H9 (cell line): ENCODE data around the gene SLK. TPM values are rescaled to one million over a fixed set of nuclear protein-coding genes. Genes with fewer than 3 reads are reported as not detected.

Experiments used
- DNase-seq: peaks from one replicate; pipeline ENCODE4 v3.0.0-alpha.2; 2017
- H2AFZ ChIP-seq: one replicate; pipeline ENCODE4 v1.6.1; 2013; ENCODE audit warnings: mild to moderate bottlenecking, low read length, control low read depth, moderate library complexity
- H2AK5ac ChIP-seq: 2 replicates; pipeline ENCODE4 v1.6.1; 2013; ENCODE audit warnings: low read length, control low read depth, mixed read lengths; ENCODE audit not compliant: insufficient read length
- H2BK120ac ChIP-seq: one replicate; pipeline ENCODE4 v1.6.1; 2013; ENCODE audit warnings: low read depth, mild to moderate bottlenecking, low read length, control low read depth, inconsistent platforms; ENCODE audit not compliant: poor library complexity, severe bottlenecking
- H2BK12ac ChIP-seq: 2 replicates; pipeline ENCODE4 v1.6.1; 2013; ENCODE audit warnings: low read length, control low read depth, mixed read lengths, low read depth; ENCODE audit not compliant: insufficient read length
- H2BK15ac ChIP-seq: 2 replicates; pipeline ENCODE4 v1.6.1; 2013; ENCODE audit warnings: low read depth, low read length, control low read depth
- H2BK20ac ChIP-seq: one replicate; pipeline ENCODE4 v1.6.1; 2013; ENCODE audit warnings: low read depth, mild to moderate bottlenecking, low read length, control low read depth, inconsistent platforms; ENCODE audit not compliant: poor library complexity, severe bottlenecking
- H2BK5ac ChIP-seq: 2 replicates; pipeline ENCODE4 v1.6.1; 2013; ENCODE audit warnings: low read length, control low read depth, mixed read lengths; ENCODE audit not compliant: insufficient read length
- H3K14ac ChIP-seq: 2 replicates; pipeline ENCODE4 v1.6.1; 2013; ENCODE audit warnings: low read length, control low read depth; ENCODE audit not compliant: insufficient read depth
- H3K18ac ChIP-seq: 2 replicates; pipeline ENCODE4 v1.6.1; 2013; ENCODE audit warnings: low read depth, mild to moderate bottlenecking, mixed read lengths, low read length, control low read depth; ENCODE audit not compliant: insufficient read length
- H3K23ac ChIP-seq: 2 replicates; pipeline ENCODE4 v1.6.1; 2013; ENCODE audit warnings: low read length, control low read depth, mixed read lengths, low read depth; ENCODE audit not compliant: insufficient read length
- H3K23me2 ChIP-seq: 2 replicates; pipeline ENCODE4 v1.6.1; 2013; ENCODE audit warnings: low read depth, mild to moderate bottlenecking, mixed read lengths, low read length, control low read depth; ENCODE audit not compliant: insufficient read length, poor library complexity, severe bottlenecking
- H3K27ac ChIP-seq: 2 replicates; pipeline ENCODE4 v1.5.1; 2013; ENCODE audit warnings: low read length, control low read depth, mixed read lengths, low read depth; ENCODE audit not compliant: insufficient read length
- H3K27me3 ChIP-seq: 2 replicates; pipeline ENCODE4 v1.6.1; 2013; ENCODE audit warnings: low read length, control low read depth, inconsistent platforms; ENCODE audit not compliant: insufficient read depth
- H3K4ac ChIP-seq: 2 replicates; pipeline ENCODE4 v1.6.1; 2013; ENCODE audit warnings: low read depth, mild to moderate bottlenecking, control low read depth, inconsistent platforms, low read length, moderate library complexity
- H3K4me1 ChIP-seq: 2 replicates; pipeline ENCODE4 v1.6.1; 2013; ENCODE audit warnings: low read length, control low read depth, inconsistent platforms; ENCODE audit not compliant: insufficient read depth
- H3K4me2 ChIP-seq: 2 replicates; pipeline ENCODE4 v1.6.1; 2013; ENCODE audit warnings: low read length, control low read depth, mixed read lengths; ENCODE audit not compliant: insufficient read length, insufficient read depth
- H3K56ac ChIP-seq: 2 replicates; pipeline ENCODE4 v1.6.1; 2013; ENCODE audit warnings: low read depth, mild to moderate bottlenecking, mixed read lengths, low read length, control low read depth; ENCODE audit not compliant: insufficient read length
- H3K79me1 ChIP-seq: 2 replicates; pipeline ENCODE4 v1.6.1; 2013; ENCODE audit warnings: low read depth, mild to moderate bottlenecking, moderate library complexity, low read length, control low read depth, inconsistent platforms; ENCODE audit not compliant: insufficient read depth, poor library complexity, severe bottlenecking
- H3K79me2 ChIP-seq: 2 replicates; pipeline ENCODE4 v1.6.1; 2013; ENCODE audit warnings: low read length, control low read depth, inconsistent platforms; ENCODE audit not compliant: insufficient read depth
- H3K9ac ChIP-seq: 2 replicates; pipeline ENCODE4 v1.6.1; 2013; ENCODE audit warnings: low read length, control low read depth, mixed read lengths; ENCODE audit not compliant: insufficient read length; ENCODE audit errors: extremely low read depth
- H3K9me3 ChIP-seq: one replicate; pipeline ENCODE4 v1.6.1; 2013; ENCODE audit warnings: low read depth, low read length, inconsistent platforms; ENCODE audit not compliant: control insufficient read depth
- H3T11ph ChIP-seq: one replicate; pipeline ENCODE4 v1.6.1; 2013; ENCODE audit warnings: mild to moderate bottlenecking, low read length, control low read depth, inconsistent platforms
- H4K20me1 ChIP-seq: one replicate; pipeline ENCODE4 v1.6.1; 2013; ENCODE audit not compliant: control insufficient read depth, insufficient read length, insufficient read depth
- H4K5ac ChIP-seq: 2 replicates; pipeline ENCODE4 v1.6.1; 2013; ENCODE audit warnings: low read depth, mild to moderate bottlenecking, mixed read lengths, low read length, control low read depth; ENCODE audit not compliant: insufficient read length
- H4K8ac ChIP-seq: replicated peaks from 2 replicates; pipeline ENCODE4 v1.6.1; 2013; ENCODE audit warnings: low read length, control low read depth, mixed read lengths, low read depth; ENCODE audit not compliant: insufficient read length
- H4K91ac ChIP-seq: 2 replicates; pipeline ENCODE4 v1.6.1; 2013; ENCODE audit warnings: low read depth, mild to moderate bottlenecking, moderate library complexity, mixed read lengths, low read length, control low read depth; ENCODE audit not compliant: insufficient read length
- H3K27ac Mint-ChIP-seq, 3 experiments: 2 replicates in 2 of 3; 3 replicates in 1 of 3; pipeline ENCODE4 v1.8.0; 2020 to 2021; ENCODE audit warnings: mixed read lengths in 3 of 3, mild to moderate bottlenecking in 1 of 3, moderate library complexity in 1 of 3
- H3K27me3 Mint-ChIP-seq: 2 replicates; pipeline ENCODE4 v1.8.0; 2021; ENCODE audit warnings: low read depth, mild to moderate bottlenecking, moderate library complexity, mixed read lengths
- H3K36me3 Mint-ChIP-seq, 3 experiments: 2 replicates in 2 of 3; 3 replicates in 1 of 3; pipeline ENCODE4 v1.8.0; 2020 to 2021; ENCODE audit warnings: low read depth in 3 of 3, mixed read lengths in 3 of 3; ENCODE audit not compliant: insufficient read depth in 1 of 3
- H3K4me1 Mint-ChIP-seq, 2 experiments: 2 replicates each; pipeline ENCODE4 v1.8.0; 2020; ENCODE audit warnings: mixed read lengths in 2 of 2
- H3K4me3 Mint-ChIP-seq, 2 experiments: 2 replicates in 1 of 2; 3 replicates in 1 of 2; pipeline ENCODE4 v1.8.0; 2020 to 2021; ENCODE audit warnings: mild to moderate bottlenecking in 2 of 2, mixed read lengths in 2 of 2, moderate library complexity in 1 of 2
- H3K9me3 Mint-ChIP-seq, 2 experiments: 2 replicates in 1 of 2; 3 replicates in 1 of 2; pipeline ENCODE4 v1.8.0; 2020; ENCODE audit warnings: mild to moderate bottlenecking in 2 of 2, mixed read lengths in 2 of 2, moderate library complexity in 1 of 2
- WGBS: extraction: QIAGEN DNeasy Blood & Tissue Kit; methylation state at CpG from one replicate; pipeline ENCODE4 v1.1.7; 2013; ENCODE audit warnings: missing lambda C conversion rate, low lambda C conversion rate, mixed read lengths; ENCODE audit not compliant: insufficient read length; ENCODE audit errors: extremely low coverage; 5-methylcytosine and 5-hydroxymethylcytosine counted together
- total RNA-seq: library from RNA; stranded (reverse); gene quantifications from 2 replicates; pipeline ENCODE4 v1.2.1, GENCODE V29; 2021
- TF ChIP-seq, protein P1 (sequence below): fragments of 200-600 bp; sonication (generic); conservative IDR thresholded peaks from 3 replicates; pipeline ENCODE4 v1.8.0; 2021; ENCODE audit warnings: antibody characterized with exemption, mild to moderate bottlenecking

Gene SLK
- total RNA-seq, 1 experiment from 2014 or later, result 21.0 TPM

DNA sequence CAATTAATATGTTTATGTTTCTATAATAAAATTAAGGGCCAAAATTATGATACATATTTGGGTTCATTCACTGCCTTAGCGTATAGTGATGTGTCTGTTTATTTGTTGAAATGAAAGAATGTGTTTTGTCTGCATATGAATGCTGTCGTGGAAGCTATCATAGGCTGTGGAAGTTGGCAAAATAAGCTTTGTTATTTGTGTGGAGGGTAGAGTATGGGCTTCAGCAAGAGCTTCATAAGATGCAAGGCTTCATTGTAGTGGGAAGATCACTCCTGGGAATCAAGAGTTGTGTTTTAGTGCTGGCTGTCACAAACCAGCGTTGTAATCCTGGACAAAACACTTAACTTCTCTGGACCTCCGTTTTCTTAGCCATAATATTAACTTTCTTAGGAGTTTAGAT, 2.5 kb downstream of the SLK start:
- TF ChIP-seq, protein P1, sequence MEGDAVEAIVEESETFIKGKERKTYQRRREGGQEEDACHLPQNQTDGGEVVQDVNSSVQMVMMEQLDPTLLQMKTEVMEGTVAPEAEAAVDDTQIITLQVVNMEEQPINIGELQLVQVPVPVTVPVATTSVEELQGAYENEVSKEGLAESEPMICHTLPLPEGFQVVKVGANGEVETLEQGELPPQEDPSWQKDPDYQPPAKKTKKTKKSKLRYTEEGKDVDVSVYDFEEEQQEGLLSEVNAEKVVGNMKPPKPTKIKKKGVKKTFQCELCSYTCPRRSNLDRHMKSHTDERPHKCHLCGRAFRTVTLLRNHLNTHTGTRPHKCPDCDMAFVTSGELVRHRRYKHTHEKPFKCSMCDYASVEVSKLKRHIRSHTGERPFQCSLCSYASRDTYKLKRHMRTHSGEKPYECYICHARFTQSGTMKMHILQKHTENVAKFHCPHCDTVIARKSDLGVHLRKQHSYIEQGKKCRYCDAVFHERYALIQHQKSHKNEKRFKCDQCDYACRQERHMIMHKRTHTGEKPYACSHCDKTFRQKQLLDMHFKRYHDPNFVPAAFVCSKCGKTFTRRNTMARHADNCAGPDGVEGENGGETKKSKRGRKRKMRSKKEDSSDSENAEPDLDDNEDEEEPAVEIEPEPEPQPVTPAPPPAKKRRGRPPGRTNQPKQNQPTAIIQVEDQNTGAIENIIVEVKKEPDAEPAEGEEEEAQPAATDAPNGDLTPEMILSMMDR, result no peak
- Histone ChIP-seq H3K4me2 (peak overlapping the region; percentile 6), H3K14ac (no peak overlapping the region), H3K27ac (no peak overlapping the region), H2BK15ac (no peak overlapping the region), H2BK20ac (no peak overlapping the region), H2BK12ac (no peak overlapping the region), H2BK5ac (no peak overlapping the region), H2AK5ac (no peak overlapping the region), H3K9ac (no peak overlapping the region), H3K4me1 (peaks cover 3% of the 10 kb centered on the region; the same call in 1 of the 2 replicates), H2AFZ (no peak overlapping the region), H4K91ac (no peak overlapping the region), H3K23ac (no peak overlapping the region), H2BK120ac (no peak overlapping the region), H3K79me2 (no peaks in the 10 kb centered on the region), H3K9me3 (no peaks in the 10 kb centered on the region), H3K18ac (no peak overlapping the region), H3K79me1 (no peaks in the 10 kb centered on the region), H4K20me1 (no peaks in the 10 kb centered on the region), H4K8ac (no peak overlapping the region), H3K4ac (no peak overlapping the region), H3K56ac (no peak overlapping the region), H4K5ac (no peak overlapping the region), H3T11ph (no peak overlapping the region), H3K23me2 (peaks cover 11% of the 10 kb centered on the region), H3K27me3 (no peaks in the 10 kb centered on the region)
- H3K27ac Mint-ChIP-seq, result no peak overlapping the region
- WGBS, result no CpG with 5 or more reads among the region's 4 CpGs
- H3K9me3 Mint-ChIP-seq, result no peaks in the 10 kb centered on the region
- H3K36me3 Mint-ChIP-seq, result no peaks in the 10 kb centered on the region; a peak in 1 of 7 replicates
- H3K4me3 Mint-ChIP-seq, result peak overlapping the region in 1 of 2 experiments; percentile 1; a peak in 3 of 5 replicates
- H3K4me1 Mint-ChIP-seq, result peaks cover 25 to 34% of the 10 kb centered on the region in 2 experiments
- DNase-seq, result no peak
- H3K27me3 Mint-ChIP-seq, result peaks cover 2% of the 10 kb centered on the region; the same call in 1 of the 2 replicates
